T-cell (primary cell): ENCODE measurements around the gene CDO1. TPM values are rescaled to one million over a fixed set of nuclear protein-coding genes. Genes with fewer than 3 reads are reported as not detected.

ENCODE experiments used
- ATAC-seq, 4 experiments: fragments of 200-7000 bp in 3 of 4; fragments of 150-1000 bp in 1 of 4; cut with Tn5 transposase; replicated peaks in 1 of 4; 1 replicate in 3 of 4; 2 replicates in 1 of 4; pipeline ENCODE4 v1.10.0; 2021; ENCODE audit warnings: moderate library complexity in 3 of 4, mild to moderate bottlenecking in 2 of 4, moderate number of reproducible peaks in 1 of 4
- CTCF ChIA-PET, 2 donors: fragments of 300-600 bp; sonication (Branson Sonifier 250); formaldehyde crosslinking; loops; one replicate each; lab custom pipeline; 2022; ENCODE audit warnings: antibody characterized with exemption in 2 of 2; lab: Charles Lee
- POLR2A ChIA-PET, 2 donors: fragments of 300-600 bp; sonication (Branson Sonifier 250); formaldehyde crosslinking; loops; one replicate each; lab custom pipeline; 2022; ENCODE audit warnings: antibody characterized with exemption in 2 of 2; lab: Charles Lee
- DNase-seq, 35 experiments: peaks; one replicate each; pipeline versions ENCODE4 v3.0.0 to v3.0.0-alpha.2; 2013 to 2023
- H3K27ac ChIP-seq: one replicate; pipeline ENCODE4 v1.5.1; 2013; ENCODE audit warnings: low read length
- H3K27me3 ChIP-seq, 2 experiments: replicated peaks in 1 of 2; 1 replicate in 1 of 2; 2 replicates in 1 of 2; pipeline versions ENCODE4 v1.6.1 to v1.7.0; 2013; ENCODE audit warnings: low read length in 1 of 2, mixed read lengths in 1 of 2; ENCODE audit not compliant: control insufficient read depth in 2 of 2, insufficient read depth in 2 of 2; ENCODE audit errors: extremely low read depth in 1 of 2
- H3K36me3 ChIP-seq, 2 donors: 1 replicate in 1 of 2; 2 replicates in 1 of 2; pipeline versions ENCODE4 v1.6.1 to v1.7.0; 2013; ENCODE audit warnings: low read length in 1 of 2; ENCODE audit not compliant: control insufficient read depth in 2 of 2, insufficient read depth in 1 of 2; ENCODE audit errors: extremely low read depth in 1 of 2
- H3K4me1 ChIP-seq, 2 experiments: 1 replicate in 1 of 2; 2 replicates in 1 of 2; pipeline versions ENCODE4 v1.6.1 to v1.7.0; 2013; ENCODE audit warnings: low read length in 2 of 2, mixed read lengths in 1 of 2; ENCODE audit not compliant: insufficient read depth in 2 of 2, control insufficient read depth in 1 of 2; ENCODE audit errors: extremely low read depth in 1 of 2
- H3K4me3 ChIP-seq, 2 donors: 1 replicate in 1 of 2; 2 replicates in 1 of 2; pipeline versions ENCODE4 v1.5.1 to v1.7.0; 2013; ENCODE audit warnings: mild to moderate bottlenecking in 2 of 2, low read length in 1 of 2, moderate library complexity in 1 of 2; ENCODE audit not compliant: control insufficient read depth in 1 of 2; ENCODE audit errors: extremely low read depth in 1 of 2
- H3K9me3 ChIP-seq: 2 replicates; pipeline ENCODE4 v1.7.0; 2013
- H3K27ac Mint-ChIP-seq, 2 donors: one replicate each; pipeline ENCODE4 v1.8.0; 2020 to 2021; ENCODE audit warnings: mild to moderate bottlenecking in 2 of 2, mixed read lengths in 2 of 2
- H3K27me3 Mint-ChIP-seq, 2 donors: one replicate each; pipeline ENCODE4 v1.8.0; 2021 to 2022; ENCODE audit warnings: mixed read lengths in 2 of 2
- H3K36me3 Mint-ChIP-seq: one replicate; pipeline ENCODE4 v1.8.0; 2021; ENCODE audit warnings: mixed read lengths
- H3K4me1 Mint-ChIP-seq, 3 donors: one replicate each; pipeline ENCODE4 v1.8.0; 2020 to 2022; ENCODE audit warnings: mixed read lengths in 3 of 3, mild to moderate bottlenecking in 1 of 3
- H3K4me3 Mint-ChIP-seq, 3 donors: one replicate each; pipeline ENCODE4 v1.8.0; 2020 to 2022; ENCODE audit warnings: mild to moderate bottlenecking in 3 of 3, mixed read lengths in 3 of 3, moderate library complexity in 3 of 3
- H3K9me3 Mint-ChIP-seq, 3 donors: one replicate each; pipeline ENCODE4 v1.8.0; 2020 to 2022; ENCODE audit warnings: mixed read lengths in 3 of 3
- WGBS: methylation state at CpG from one replicate; pipeline ENCODE4 v1.1.5; 2013; ENCODE audit warnings: missing lambda C conversion rate; ENCODE audit not compliant: insufficient coverage; 5-methylcytosine and 5-hydroxymethylcytosine counted together
- total RNA-seq, 35 experiments: library from RNA in 6 of 35; stranded (reverse) in 6 of 35; fragments of 120-200 nt in 1 of 35; gene quantifications; one replicate each; pipeline versions ENCODE4 v1.2.1 to v1.2.4 and lab custom pipeline; 2013 to 2026

The CDO1 gene
- total RNA-seq, 5 donors from 2014 or later (not counting 1 experiment from before 2014, with no cell fraction given), result 0.23 to 0.82 TPM; not detected in 3

GRCh38 chr5:115772731-115773475, 43.6 kb downstream of the CDO1 start:
- no peak for ATAC-seq
- ChIA-PET CTCF (interaction anchor here (0.6 kb wide), 2 partner anchors 199 to 428 kb away, joined by 3 read pairs; no protein-coding TSS in a partner anchor), POLR2A (no interaction called here)
- Histone ChIP-seq H3K27me3 (peaks cover 0 to 3% of the 10 kb centered on the region in 2 experiments), H3K9me3 (no peaks in the 10 kb centered on the region), H3K36me3 (no peaks in the 10 kb centered on the region), H3K4me3 (no peak overlapping the region), H3K27ac (no peak overlapping the region), H3K4me1 (no peaks in the 10 kb centered on the region)
- Mint-ChIP-seq H3K4me3 (no peak overlapping the region), H3K27me3 (peaks cover 2 to 13% of the 10 kb centered on the region in 2 donors), H3K36me3 (no peaks in the 10 kb centered on the region), H3K9me3 (no peaks in the 10 kb centered on the region), H3K4me1 (no peaks in the 10 kb centered on the region), H3K27ac (no peak overlapping the region)
- WGBS, result 59% methylated on average over 2 of the region's 2 CpGs
- DNase-seq, result no peak

DNA sequence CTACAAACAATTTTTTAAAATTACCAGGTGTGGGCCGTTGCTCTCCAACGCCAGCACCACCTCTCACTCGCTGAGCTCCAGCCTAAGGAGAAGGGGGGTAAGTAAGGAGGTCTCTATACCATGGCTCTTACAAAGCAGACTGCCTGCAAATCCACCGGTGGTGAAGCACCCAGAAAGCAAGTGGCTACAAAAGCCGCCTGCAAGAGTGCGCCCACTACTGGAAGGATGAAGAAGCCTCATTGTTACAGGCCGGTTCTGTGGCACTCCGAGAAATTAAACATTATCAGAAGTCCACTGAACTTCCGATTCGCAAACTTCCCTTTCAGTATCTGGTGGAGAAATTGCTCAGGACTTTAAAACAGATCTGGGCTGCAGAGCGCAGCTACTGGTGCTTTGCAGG, 46.0 kb downstream of the CDO1 start:
- Histone ChIP-seq H3K27ac (no peak overlapping the region), H3K36me3 (no peaks in the 10 kb centered on the region), H3K4me1 (no peaks in the 10 kb centered on the region), H3K9me3 (no peaks in the 10 kb centered on the region), H3K27me3 (no peaks in the 10 kb centered on the region), H3K4me3 (no peak overlapping the region)
- peak in 2 of 35 experiments; percentile 0 to 1 for DNase-seq
- no peak for ATAC-seq
- Mint-ChIP-seq H3K27me3 (peaks cover 1 to 16% of the 10 kb centered on the region in 2 donors), H3K27ac (no peak overlapping the region), H3K4me3 (no peak overlapping the region), H3K4me1 (no peaks in the 10 kb centered on the region), H3K36me3 (no peaks in the 10 kb centered on the region), H3K9me3 (no peaks in the 10 kb centered on the region)
- ChIA-PET POLR2A (no interaction called here), CTCF (no interaction called here)
- WGBS, result 82% methylated on average over 5 of the region's 11 CpGs

DNA sequence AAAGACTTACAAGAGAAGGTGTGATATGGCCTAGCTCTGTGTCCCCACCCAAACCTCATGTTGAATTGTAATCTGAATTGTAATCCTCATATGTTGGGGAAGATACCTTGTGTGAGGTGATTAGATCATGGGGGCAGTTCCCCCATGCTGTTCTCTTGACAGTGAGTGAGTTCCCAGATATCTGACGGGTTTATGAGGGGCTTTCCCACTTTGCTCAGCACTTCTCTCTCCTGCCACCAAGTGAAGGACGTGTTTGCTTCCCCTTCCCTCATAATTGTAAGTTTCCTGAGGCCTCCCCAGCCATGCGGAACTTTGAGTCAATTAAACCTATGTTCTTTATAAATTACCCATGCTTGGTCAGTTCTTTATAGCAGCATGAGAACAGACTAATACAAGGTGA, 49.0 kb downstream of the CDO1 start:
- H3K27me3 Mint-ChIP-seq, result peaks cover 1 to 23% of the 10 kb centered on the region in 2 donors
- no peak overlapping the region for H3K27ac Mint-ChIP-seq
- Histone ChIP-seq H3K27ac (no peak overlapping the region), H3K27me3 (peaks cover 0 to 3% of the 10 kb centered on the region in 2 experiments), H3K36me3 (no peaks in the 10 kb centered on the region), H3K4me3 (no peak overlapping the region), H3K9me3 (no peaks in the 10 kb centered on the region), H3K4me1 (no peaks in the 10 kb centered on the region)
- 67% methylated on average over 1 of the region's 3 CpGs for WGBS
- H3K4me3 Mint-ChIP-seq, result no peak overlapping the region
- H3K36me3 Mint-ChIP-seq, result no peaks in the 10 kb centered on the region
- ChIA-PET CTCF (no interaction called here), POLR2A (no interaction called here)
- no peak for DNase-seq
- no peak for ATAC-seq
- H3K4me1 Mint-ChIP-seq, result no peaks in the 10 kb centered on the region
- H3K9me3 Mint-ChIP-seq, result peaks cover 0 to 3% (median 0%) of the 10 kb centered on the region in 3 donors

- WGBS, result no CpG with 5 or more reads among the region's 1 CpG
- DNase-seq, result no peak
- POLR2A ChIA-PET, result no interaction called here
- CTCF ChIA-PET, result no interaction called here
- no peak overlapping the region for H3K27ac ChIP-seq
- Mint-ChIP-seq H3K27me3 (peaks cover 6 to 23% of the 10 kb centered on the region in 2 donors), H3K27ac (no peak overlapping the region), H3K4me1 (no peaks in the 10 kb centered on the region), H3K36me3 (no peaks in the 10 kb centered on the region), H3K9me3 (peaks cover 0 to 3% (median 0%) of the 10 kb centered on the region in 3 donors), H3K4me3 (no peak overlapping the region)
- no peaks in the 10 kb centered on the region for H3K9me3 ChIP-seq
- no peak for ATAC-seq
- H3K36me3 ChIP-seq, result no peaks in the 10 kb centered on the region
- no peaks in the 10 kb centered on the region for H3K4me1 ChIP-seq
- no peak overlapping the region for H3K4me3 ChIP-seq
- peaks cover 0 to 3% of the 10 kb centered on the region in 2 experiments for H3K27me3 ChIP-seq
These were observed 49.9 kb downstream of the CDO1 start for GRCh38 chr5:115766608-115767007.

DNA sequence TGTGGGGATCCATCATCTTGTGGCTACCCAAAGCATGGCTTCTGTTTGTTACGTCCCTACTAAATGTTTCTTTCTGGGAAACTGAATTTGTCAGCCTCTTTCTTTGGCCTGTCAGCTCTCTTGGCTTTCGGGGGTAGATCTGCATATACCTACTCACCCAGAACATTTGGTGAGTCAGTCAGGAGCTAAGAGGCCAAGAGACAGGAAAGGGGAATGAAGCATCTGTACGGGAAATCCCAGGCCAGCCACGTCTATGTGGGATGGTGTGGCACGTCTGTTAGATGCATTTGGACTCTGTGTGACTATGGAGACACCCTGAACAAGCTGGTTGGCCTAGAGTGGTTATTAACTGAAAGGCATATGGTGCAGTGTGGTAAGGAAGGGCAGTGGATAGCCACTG, 58.1 kb downstream of the CDO1 start:
- Mint-ChIP-seq H3K9me3 (peaks cover 0 to 2% (median 0%) of the 10 kb centered on the region in 3 donors), H3K27me3 (peaks cover 15 to 20% of the 10 kb centered on the region in 2 donors), H3K4me3 (no peak overlapping the region), H3K27ac (no peak overlapping the region), H3K4me1 (no peaks in the 10 kb centered on the region), H3K36me3 (no peaks in the 10 kb centered on the region)
- no peaks in the 10 kb centered on the region for H3K36me3 ChIP-seq
- no peaks in the 10 kb centered on the region for H3K4me1 ChIP-seq
- POLR2A ChIA-PET, result interaction anchor here in 1 of 2 donors (0.6 kb wide), 1 partner anchor 125 kb away, joined by 4 read pairs; no protein-coding TSS in a partner anchor
- no peak for DNase-seq
- WGBS, result 59% methylated on average over 4 of the region's 5 CpGs
- CTCF ChIA-PET, result interaction anchor here in 1 of 2 donors (0.6 kb wide), 1 partner anchor 117 kb away, joined by 4 read pairs; no protein-coding TSS in a partner anchor
- ATAC-seq, result no peak
- H3K9me3 ChIP-seq, result no peaks in the 10 kb centered on the region
- H3K27me3 ChIP-seq, result peaks cover 0 to 6% of the 10 kb centered on the region in 2 experiments
- H3K27ac ChIP-seq, result no peak overlapping the region
- no peak overlapping the region for H3K4me3 ChIP-seq

DNA sequence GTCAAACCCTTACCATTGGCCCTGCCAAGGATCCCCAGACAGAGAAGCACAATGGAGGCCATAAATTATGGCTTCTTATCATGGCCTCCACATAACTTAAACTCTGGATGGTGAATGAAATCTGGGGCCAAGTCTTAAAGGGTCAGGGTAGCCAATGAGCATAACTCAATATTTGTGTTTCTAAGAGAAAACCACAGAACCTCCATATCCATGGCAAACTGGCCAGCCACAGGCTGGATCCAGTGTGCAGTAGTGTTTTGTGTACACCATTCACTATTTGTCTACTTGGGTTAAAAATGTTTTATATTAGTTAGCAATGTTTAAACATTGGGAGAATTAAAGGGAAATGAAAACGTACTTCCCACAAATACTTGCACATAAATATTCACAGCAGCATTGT, 60.8 kb downstream of the CDO1 start:
- Histone ChIP-seq H3K27me3 (peaks cover 0 to 3% of the 10 kb centered on the region in 2 experiments), H3K27ac (no peak overlapping the region), H3K4me3 (no peak overlapping the region), H3K36me3 (no peaks in the 10 kb centered on the region), H3K4me1 (no peaks in the 10 kb centered on the region), H3K9me3 (no peaks in the 10 kb centered on the region)
- H3K27me3 Mint-ChIP-seq, result peaks cover 10 to 21% of the 10 kb centered on the region in 2 donors
- POLR2A ChIA-PET, result no interaction called here
- CTCF ChIA-PET, result no interaction called here
- WGBS, result no CpG with 5 or more reads among the region's 1 CpG
- no peaks in the 10 kb centered on the region for H3K36me3 Mint-ChIP-seq
- H3K4me1 Mint-ChIP-seq, result peaks cover 0 to 5% (median 3%) of the 10 kb centered on the region in 3 donors
- ATAC-seq (no peak), DNase-seq (no peak)
- H3K4me3 Mint-ChIP-seq, result no peak overlapping the region
- H3K27ac Mint-ChIP-seq, result no peak overlapping the region
- H3K9me3 Mint-ChIP-seq, result no peaks in the 10 kb centered on the region
